Renal cortex interstitium (tissue), 11 donors: ENCODE measurements around the gene EXT2. TPM values are rescaled to one million over a fixed set of nuclear protein-coding genes. Genes with fewer than 3 reads are reported as not detected.

Source experiments
- DNase-seq, 11 donors: peaks; one replicate each; pipeline ENCODE4 v3.0.0-alpha.2; 2013; ENCODE audit warnings: low read depth in 9 of 11, low spot score in 4 of 11; ENCODE audit errors: extremely low read depth in 1 of 11
- polyA plus RNA-seq, 3 donors: library from polyadenylated mRNA; unstranded; fragments of 120-200 nt; gene quantifications; one replicate each; pipeline ENCODE4 v1.2.1, GENCODE V29; 2013; ENCODE audit not compliant: insufficient read length in 3 of 3

Gene EXT2
- polyA plus RNA-seq, 3 donors, result 67.9 to 69.4 (median 68.2) TPM

DNA sequence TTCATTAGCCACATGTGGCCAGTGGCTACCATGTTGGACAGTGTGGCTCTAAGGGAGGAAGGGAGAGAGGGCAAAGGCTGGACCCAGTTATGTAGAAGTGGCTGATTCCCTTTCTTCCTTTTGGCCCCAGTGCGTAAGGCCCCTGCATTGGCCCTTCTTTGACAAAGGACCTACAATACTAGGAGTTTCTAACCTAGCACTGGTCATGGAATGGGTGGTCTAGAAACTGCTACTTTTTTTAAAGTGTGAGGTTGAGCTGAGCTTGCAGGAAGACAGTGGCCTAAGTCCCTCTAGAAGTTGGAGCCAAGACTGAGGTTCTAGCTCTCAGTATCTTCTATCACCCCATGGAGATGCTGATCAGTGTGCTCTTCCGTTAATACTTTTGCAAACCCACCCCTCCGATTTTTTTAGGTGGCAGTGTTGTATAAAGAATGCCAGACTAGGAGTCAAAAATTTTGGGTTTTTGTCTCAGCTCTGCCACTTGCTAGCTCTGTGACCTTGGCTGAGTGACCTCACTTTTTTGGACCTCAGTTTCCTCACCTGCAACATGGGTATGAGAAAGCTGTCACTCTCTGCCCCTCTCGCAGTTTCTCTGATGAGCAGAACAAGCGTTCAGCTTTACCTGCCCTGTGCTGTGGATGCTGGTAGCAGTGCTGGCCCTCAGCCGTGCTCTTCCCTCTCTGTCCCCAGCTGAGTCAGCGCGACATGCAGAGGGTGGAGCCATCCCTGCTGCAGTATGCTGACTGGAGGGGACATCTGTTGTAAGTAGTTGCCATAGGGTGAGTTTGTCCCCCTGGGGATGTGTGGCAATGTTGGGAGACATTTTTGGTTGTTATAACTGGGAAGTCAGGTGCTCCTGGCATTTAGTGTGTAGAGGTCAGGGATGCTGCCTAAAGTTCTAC, 22.5 kb upstream of the EXT2 start:
- no peak for DNase-seq

DNA sequence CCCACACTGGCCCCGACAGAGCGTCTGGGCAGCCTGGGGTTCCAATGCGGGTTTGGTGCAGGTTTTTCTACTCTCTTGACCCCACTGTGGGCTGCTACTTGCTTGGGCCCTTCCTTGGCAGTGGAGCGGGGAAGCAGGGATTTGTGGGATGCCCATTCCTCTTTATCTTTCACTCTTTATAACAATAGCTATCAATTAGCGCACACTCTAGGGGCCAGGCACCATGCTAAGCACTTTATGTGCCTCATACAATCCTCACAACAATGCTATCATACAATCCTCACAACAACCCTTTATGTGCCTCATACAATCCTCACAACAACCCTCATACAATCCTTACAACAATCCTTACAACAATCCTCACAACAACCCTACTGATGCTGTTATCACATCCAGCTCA, 16.7 kb upstream of the EXT2 start:
- no peak for DNase-seq

DNA sequence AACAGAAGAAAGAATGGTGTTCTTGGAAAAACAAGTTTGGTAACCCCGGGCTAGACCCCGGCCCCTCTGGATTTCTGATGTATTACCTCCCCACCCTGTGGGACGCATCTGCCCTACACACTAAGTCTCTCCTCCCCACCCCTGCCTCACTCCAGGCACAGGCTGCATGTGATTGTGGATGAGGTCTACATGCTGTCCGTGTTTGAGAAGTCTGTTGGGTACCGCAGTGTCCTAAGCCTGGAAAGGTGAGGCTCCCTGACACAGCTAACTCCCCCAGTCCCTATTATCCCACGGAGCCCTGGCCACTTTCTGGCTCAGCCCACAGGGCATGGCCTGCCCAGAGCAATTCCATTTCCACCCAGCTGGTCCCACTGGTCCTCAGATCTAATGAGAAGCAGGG, 16.1 kb upstream of the EXT2 start:
- DNase-seq, result no peak

DNA sequence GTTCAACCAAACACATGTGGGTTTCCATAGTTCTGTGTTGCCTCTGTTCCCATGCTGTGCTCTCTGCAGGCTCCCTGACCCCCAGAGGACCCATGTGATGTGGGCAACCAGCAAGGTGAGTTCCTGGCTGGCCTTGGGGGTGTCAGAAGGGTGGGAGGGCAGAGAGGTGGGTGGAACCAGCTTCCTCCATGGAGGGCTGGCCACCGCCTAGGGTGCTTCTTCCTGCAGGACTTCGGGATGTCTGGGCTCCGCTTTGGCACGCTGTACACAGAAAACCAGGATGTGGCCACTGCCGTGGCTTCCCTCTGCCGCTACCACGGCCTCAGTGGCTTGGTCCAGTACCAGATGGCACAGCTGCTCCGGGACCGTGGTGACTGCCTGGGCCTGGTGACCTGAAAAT, 14.5 kb upstream of the EXT2 start:
- DNase-seq, result no peak

DNA sequence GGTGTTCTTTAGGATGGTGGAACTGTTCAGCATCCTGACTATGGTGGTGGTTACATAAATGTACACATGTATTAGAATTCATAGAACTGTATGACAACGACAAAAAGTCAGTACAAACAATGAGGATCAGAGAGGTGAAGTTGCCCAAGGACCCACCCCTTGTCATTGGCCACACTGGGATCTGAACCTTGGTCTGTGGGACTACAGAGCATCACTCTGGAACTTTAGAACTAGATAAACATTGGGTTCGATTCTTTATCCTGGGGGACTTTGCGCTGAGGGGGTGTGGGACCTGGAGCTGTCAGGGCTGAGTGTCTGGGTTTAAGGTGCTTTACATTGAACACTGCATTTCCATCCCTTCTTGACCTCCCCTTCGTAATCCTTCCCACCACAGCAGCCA, 12.8 kb upstream of the EXT2 start:
- no peak for DNase-seq

DNA sequence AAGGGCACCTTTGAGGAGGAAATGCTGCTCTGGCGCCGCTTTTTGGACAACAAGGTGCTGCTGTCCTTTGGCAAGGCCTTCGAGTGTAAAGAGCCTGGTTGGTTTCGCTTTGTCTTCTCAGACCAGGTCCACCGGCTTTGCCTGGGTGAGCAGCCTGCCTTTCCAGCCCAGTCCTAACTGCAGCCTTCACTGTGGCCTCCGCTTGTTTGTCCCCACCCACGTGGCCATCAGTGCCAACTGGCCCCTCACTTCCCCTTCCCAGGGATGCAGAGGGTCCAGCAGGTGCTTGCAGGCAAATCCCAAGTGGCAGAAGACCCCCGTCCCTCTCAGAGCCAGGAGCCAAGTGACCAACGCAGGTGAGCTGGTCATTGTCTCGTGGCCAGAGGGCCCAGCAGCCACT, 12.0 kb upstream of the EXT2 start:
- DNase-seq, result no peak

DNA sequence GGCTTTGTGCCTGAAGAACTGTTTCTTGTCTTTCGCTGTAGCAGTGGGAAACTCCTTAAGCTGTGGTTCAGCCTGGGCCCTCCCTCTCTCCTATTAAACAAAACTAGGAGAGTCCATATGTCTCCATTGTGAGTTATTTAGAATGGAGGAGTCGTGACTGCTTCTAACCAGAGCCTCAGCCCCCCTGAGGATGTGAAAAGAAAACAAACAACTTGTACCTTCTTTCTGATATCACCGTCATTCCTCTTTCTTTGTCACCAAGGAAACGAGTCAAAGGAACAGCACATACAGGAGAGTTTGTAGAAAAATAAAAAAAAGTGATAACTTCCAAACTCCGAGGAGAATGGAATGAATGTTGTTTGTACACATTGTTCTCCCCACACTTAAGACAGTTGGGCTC, 11.6 kb upstream of the EXT2 start:
- no peak for DNase-seq

DNA sequence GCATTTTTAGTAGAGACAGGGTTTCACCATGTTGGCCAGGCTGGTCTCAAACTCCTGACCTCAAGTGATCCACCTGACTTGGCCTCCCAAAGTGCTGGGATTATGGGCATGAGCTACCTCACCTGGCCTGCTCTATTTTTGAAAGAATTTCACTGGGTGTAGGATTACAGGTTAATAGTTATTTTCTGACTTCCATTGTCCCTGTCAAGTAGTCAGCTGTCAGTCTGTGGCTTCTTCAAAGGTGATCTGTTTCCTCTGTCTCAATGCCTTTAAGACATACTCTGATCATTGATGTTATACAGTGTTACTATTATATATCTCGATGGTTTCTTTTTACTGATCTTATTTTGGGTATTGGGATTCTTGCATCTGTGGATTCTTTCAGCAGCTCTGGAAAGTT, 10.1 kb upstream of the EXT2 start:
- no peak for DNase-seq

DNA sequence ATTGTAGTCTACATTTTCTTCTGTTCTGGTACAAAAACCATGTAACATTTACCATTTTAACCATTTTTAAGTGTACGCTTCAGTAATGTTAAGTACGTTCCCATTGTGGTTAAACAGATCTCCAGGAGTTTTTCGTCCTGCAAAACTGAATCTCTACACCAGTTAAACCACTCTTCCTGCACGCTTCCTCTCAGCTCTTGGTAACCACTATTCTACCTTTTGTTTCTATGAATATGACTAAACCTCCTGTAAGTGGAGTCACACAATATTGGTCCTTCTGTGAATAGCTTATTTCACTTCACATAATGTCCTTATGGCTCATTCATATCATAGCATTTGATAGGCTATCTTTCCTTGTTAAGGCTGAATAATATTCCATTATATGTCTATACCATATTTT, 7.1 kb upstream of the EXT2 start:
- DNase-seq, result no peak

DNA sequence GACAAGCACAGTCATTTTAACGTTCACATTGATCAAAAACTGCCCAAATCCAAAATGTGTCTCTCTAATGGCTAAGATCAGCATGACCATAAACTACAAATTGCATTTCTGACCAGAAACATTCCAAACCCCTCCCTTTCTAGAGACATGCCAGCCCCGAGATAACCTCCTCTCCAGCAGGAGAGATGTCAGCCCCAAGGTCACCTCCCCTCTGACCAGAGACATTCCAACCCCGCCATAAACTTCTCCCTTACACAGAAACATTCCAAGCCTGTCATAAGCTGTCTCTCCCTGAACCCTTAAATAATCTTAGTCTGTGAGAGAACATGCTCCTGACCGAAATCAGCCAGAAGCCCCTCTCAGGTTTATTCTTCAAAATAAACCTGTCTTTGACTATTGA, 6.6 kb upstream of the EXT2 start:
- DNase-seq, result no peak

DNA sequence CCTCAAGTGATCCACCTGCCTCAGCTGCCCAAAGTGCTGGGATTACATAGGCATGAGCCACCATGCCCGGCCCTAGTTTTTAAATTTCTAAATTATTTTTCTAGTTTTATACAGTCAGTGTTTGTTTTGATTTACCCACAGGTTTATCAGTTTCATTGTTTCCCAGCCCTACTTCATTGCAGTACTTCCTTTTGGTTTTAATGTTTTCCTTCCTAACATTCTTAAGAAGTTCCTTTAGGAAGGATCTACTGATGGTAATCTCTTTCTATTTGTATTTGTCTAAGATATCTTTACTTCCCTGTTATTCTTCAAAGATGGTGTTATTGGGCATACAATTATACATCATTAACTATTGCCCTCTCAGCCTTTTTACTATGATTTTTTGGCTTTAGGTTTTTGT, 4.9 kb upstream of the EXT2 start:
- no peak for DNase-seq

DNA sequence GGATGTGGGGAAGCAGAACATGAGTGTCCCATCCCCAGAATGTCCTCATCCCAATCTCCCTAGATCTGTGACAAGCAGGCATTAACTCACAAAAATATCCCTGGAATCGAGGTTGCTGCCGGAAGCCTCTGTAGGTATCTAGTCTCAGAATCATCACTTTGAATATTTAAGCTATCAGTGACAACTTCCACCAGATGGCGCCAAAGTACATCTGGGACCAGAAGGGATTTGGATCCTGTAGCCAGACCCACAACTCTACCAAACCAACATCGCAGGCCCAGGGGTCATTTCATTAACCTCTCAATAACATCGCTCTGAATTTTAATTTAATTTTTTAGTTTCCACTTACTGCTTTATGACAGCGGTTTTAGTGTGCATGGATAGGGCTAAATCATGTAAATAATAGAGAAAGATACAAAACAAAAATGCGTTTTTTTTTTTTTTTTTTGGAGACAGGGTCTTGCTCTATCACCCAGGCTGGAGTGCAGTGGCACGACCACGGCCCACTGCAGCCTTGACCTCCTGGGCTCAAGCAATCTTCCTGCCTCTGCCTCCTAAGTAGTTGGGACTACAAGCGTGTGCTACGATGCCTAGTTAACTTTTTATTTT, 1.1 kb upstream of the EXT2 start:
- peak; percentile 51 to 87 (median 70) for DNase-seq

DNA sequence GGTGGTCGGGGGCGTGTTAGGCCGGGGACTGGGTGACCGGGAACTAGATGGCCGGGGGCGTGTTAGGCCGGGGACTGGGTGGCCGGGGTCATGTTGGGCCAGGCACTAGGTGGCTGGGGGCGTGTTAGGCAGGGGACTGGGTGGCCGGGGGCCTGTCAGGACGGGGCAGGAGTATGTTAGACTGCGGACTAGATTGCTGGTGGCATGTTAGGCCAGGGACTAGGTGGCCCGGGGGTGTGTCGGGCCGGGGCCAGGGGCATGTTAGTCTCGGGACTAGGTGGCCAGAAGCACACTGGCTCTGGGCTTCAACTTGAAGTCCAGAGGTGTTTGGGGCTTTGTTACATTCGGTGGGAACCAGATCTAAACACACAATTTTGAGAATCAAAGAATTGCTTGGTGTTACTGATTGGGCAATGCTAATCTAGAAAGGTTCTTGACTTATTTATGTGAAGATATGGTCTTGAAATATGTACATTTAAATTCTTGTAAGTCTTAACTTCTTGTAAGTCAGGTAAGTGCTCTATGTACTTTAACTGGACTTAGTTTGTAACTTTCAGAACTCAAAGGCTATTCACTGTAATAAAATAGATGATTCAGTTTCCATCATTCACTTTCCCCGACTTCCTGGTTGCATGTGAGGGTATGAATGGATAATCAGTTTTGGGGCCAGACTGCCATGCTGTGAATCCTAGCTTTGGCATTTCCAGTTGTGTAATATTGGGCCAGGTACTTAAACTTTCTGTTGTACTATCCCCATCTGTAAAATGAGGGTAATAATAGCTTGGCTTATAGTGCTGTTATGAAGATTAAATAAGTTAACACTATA, 1.1 kb downstream of the EXT2 start:
- DNase-seq, result no peak

DNA sequence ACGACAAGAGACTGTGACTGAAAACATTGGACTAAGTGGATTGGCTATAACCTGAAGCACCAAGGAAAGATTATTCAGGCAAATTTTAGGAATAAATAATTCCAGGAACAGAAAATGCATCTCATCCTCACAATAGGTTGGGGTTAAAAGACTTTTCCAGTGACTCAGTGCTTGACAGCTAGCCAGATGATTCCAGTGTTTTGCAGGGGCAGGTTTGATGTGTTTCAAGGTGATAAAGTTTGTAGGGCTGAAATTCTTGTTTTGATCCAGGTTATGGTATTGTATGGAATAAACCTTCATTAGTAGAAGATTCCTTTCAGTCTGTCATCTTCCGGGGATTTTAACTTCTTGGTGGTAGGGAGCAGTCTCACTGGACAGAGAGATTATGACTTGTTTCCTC, 2.3 kb downstream of the EXT2 start:
- no peak for DNase-seq

DNA sequence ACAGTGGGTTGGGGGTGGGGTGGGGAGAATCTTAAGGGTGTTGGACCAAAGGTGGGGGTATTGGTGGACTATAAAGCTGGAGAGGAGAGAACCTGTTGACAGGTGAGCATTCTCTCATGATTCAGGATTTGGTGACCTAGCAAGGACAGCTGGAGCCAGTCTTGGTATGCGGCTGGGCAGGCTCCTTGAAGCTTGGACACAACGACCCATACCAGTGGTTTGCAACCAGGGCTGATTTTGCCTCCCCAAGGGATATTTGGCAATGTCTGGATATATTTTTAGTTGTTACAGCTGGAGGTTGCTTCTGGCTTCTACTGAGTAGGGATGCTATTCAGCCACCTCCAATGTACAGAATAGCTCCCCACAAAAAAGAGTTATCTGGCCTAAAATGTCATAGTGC, 5.6 kb downstream of the EXT2 start:
- no peak for DNase-seq

DNA sequence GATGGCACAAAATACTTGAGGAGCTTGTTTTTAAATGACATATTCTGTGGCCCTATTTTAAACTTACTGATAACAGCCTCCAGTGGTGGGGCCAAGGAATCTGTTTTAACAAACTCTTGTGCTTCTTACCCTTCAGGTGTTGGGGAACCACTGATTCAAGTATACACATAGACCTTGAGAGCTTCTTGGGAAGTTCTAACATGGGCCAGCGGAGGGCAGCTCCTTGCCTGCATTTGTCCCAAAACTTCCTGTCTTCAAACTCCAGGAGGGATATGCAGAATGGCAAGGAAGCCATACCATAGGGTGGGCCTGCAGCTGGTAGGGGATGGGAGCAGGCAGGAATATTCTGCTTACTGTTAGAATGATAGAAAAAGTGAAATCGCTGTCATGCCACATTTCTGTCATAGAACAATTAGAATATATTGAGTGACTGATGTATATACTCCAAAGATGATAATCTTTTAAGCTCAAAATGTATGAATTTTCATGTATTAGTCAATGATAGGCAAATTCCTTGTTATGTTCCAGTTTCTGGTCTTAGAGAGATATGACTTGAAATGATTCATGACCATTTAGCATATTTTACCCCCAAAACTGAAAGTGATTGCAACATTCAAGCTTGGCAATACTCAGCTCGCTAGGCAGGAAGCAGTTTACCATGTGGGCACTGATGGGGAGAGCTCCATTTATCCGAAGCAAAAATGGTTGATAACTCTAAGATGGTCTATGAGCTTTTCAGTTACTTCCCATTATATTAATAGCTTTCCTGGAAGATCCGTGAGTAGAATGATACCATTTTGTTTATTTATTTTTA, 9.2 kb downstream of the EXT2 start:
- no peak for DNase-seq

DNA sequence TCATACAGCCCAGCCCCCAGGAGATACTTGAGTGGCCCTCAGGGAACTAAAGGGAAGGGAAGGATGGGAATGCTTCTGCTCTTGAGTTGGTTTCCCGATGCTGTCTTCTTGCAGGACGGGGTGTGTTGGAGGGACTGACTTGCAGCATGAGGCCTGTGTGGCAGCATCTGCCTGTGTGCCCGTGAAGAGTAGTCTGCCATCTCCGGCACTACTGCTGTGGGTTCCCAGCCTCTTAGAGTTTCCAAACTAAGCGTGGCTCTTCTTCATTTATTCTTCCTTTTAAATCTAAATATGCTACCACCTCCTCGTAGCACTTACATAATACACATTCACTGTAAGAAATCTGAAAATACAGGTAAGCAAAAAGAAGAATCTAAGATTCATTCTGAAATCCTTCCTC, 12.8 kb downstream of the EXT2 start:
- no peak for DNase-seq

DNA sequence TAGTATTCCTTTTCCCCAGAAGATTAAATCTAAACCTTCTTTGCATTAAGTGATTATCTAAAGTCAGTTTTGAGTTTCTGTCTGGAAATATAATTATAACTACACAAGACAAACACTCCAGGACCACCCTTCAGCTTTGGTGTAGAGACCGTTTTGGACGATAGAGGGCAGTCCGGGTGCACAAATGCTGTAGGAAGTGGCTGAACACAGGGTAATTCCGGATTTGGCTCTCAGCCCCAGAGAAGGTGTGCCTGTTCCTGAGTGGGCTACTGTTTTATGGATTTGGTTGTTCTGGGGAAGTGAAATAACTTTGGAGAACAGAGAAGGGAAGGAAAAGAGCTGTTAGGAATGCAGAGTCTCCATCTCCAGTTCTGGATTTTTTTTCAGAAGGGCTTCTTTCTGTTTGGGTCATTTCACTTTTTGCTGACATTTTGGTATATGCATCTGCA, 14.8 kb downstream of the EXT2 start:
- DNase-seq, result peak in 8 of 11 donors; percentile 21 to 47 (median 24)
